ENCODE measurements around the gene ACSM2A. TPM values are rescaled to one million over a fixed set of nuclear protein-coding genes. Genes with fewer than 3 reads are reported as not detected.
"Not testable (repeated sequence)": the region's sequence is repeated elsewhere in the genome, so short reads cannot be mapped to it uniquely, and the experiment has no call there.

The ACSM2A gene
- total and polyA plus RNA-seq, 2 of the 4 experiments (the other 2 are of a cell fraction), result not detected

GRCh38 chr16:20532284-20532792 lies 81.0 kb downstream of the ACSM2A start:
- ATAC-seq (ENCODE audit: low read depth); H3K18ac ChIP-seq (ENCODE audit: low read depth, low read length); H3K23ac ChIP-seq (ENCODE audit: low read depth, low read length); BruUV-seq (replicated peaks); H3K4me2 ChIP-seq (ENCODE audit: low read depth, low read length); H3K79me1 ChIP-seq (ENCODE audit: low read depth in 1 of 2, low read length in 2 of 2); H3K4ac ChIP-seq (ENCODE audit: low read depth, low read length); H3K27me3 ChIP-seq (ENCODE audit: control insufficient read depth, insufficient read depth, low read length); H3K27ac ChIP-seq (ENCODE audit: insufficient read depth, low read length); H2BK5ac ChIP-seq (ENCODE audit: low read depth, low read length, poor library complexity, severe bottlenecking); H3K36me3 ChIP-seq (ENCODE audit: control insufficient read depth, insufficient read depth, low read length); H3K14ac ChIP-seq (replicated peaks; ENCODE audit: low read depth, low read length); H2AK9ac ChIP-seq (replicated peaks; ENCODE audit: low read depth, low read length, poor library complexity); H2BK15ac ChIP-seq (ENCODE audit: low read depth, low read length); H2AFZ ChIP-seq (replicated peaks; ENCODE audit: low read length, poor library complexity); DNase-seq; H4K20me1 ChIP-seq (ENCODE audit: insufficient read depth, low read length); dilution Hi-C loops (cut with HindIII; ENCODE audit: low sequenced_read_pairs, unreplicated experiment); H3K4me1 ChIP-seq (ENCODE audit: control insufficient read depth, insufficient read depth, low read length); H2AK5ac ChIP-seq (ENCODE audit: low read depth, low read length); H2BK120ac ChIP-seq (ENCODE audit: low read depth, low read length); H4K5ac ChIP-seq (ENCODE audit: low read depth, low read length); H4K91ac ChIP-seq (ENCODE audit: insufficient read depth, low read depth, low read length); CTCF ChIA-PET; H4K8ac ChIP-seq (ENCODE audit: low read depth in 2 of 2, low read length in 2 of 2); in situ Hi-C loops (cut with MboI; ENCODE audit: low sequenced_read_pairs); POLR2A ChIA-PET (ENCODE audit: unreplicated experiment); H2BK20ac ChIP-seq (ENCODE audit: low read depth, low read length); H3K9ac ChIP-seq (ENCODE audit: low read depth, low read length); H3K56ac ChIP-seq (ENCODE audit: extremely low read depth, insufficient read depth, low read length); intact Hi-C loops (cut with micrococcal nuclease); H3K9me3 ChIP-seq (ENCODE audit: control insufficient read depth, insufficient read depth, low read length); H3K4me3 ChIP-seq (ENCODE audit: insufficient read depth, low read depth, low read length); H3K9me1 ChIP-seq (ENCODE audit: insufficient read depth, low read length): not testable (repeated sequence)
- WGBS, 2 experiments (ENCODE audit: extremely low coverage in 2 of 2, insufficient read length in 1 of 2), result no CpG with 5 or more reads among the region's 3 CpGs

GRCh38 chr16:20536669-20537068 lies 85.3 kb downstream of the ACSM2A start:
- BruUV-seq (replicated peaks); H4K8ac ChIP-seq (ENCODE audit: low read depth in 2 of 2, low read length in 2 of 2); H3K9me3 ChIP-seq (ENCODE audit: control insufficient read depth, insufficient read depth, low read length); ATAC-seq (ENCODE audit: low read depth); H3K9ac ChIP-seq (ENCODE audit: low read depth, low read length); H4K5ac ChIP-seq (ENCODE audit: low read depth, low read length); H2AFZ ChIP-seq (replicated peaks; ENCODE audit: low read length, poor library complexity); H2BK120ac ChIP-seq (ENCODE audit: low read depth, low read length); H2AK9ac ChIP-seq (replicated peaks; ENCODE audit: low read depth, low read length, poor library complexity); H3K4ac ChIP-seq (ENCODE audit: low read depth, low read length); H3K56ac ChIP-seq (ENCODE audit: extremely low read depth, insufficient read depth, low read length); POLR2A ChIA-PET (ENCODE audit: unreplicated experiment); intact Hi-C loops (cut with micrococcal nuclease); H2BK20ac ChIP-seq (ENCODE audit: low read depth, low read length); CTCF ChIA-PET; H3K14ac ChIP-seq (replicated peaks; ENCODE audit: low read depth, low read length); H3K36me3 ChIP-seq (ENCODE audit: control insufficient read depth, insufficient read depth, low read length); H4K20me1 ChIP-seq (ENCODE audit: insufficient read depth, low read length); H2BK15ac ChIP-seq (ENCODE audit: low read depth, low read length); H3K18ac ChIP-seq (ENCODE audit: low read depth, low read length); H3K79me1 ChIP-seq (ENCODE audit: low read depth in 1 of 2, low read length in 2 of 2); H2BK5ac ChIP-seq (ENCODE audit: low read depth, low read length, poor library complexity, severe bottlenecking); H3K27me3 ChIP-seq (ENCODE audit: control insufficient read depth, insufficient read depth, low read length); H3K4me2 ChIP-seq (ENCODE audit: low read depth, low read length); DNase-seq; in situ Hi-C loops (cut with MboI; ENCODE audit: low sequenced_read_pairs); H3K27ac ChIP-seq (ENCODE audit: insufficient read depth, low read length); H3K23ac ChIP-seq (ENCODE audit: low read depth, low read length); H4K91ac ChIP-seq (ENCODE audit: insufficient read depth, low read depth, low read length); dilution Hi-C loops (cut with HindIII; ENCODE audit: low sequenced_read_pairs, unreplicated experiment); H3K4me3 ChIP-seq (ENCODE audit: insufficient read depth, low read depth, low read length); H3K9me1 ChIP-seq (ENCODE audit: insufficient read depth, low read length); H3K4me1 ChIP-seq (ENCODE audit: control insufficient read depth, insufficient read depth, low read length); H2AK5ac ChIP-seq (ENCODE audit: low read depth, low read length): not testable (repeated sequence)
- no CpG with 5 or more reads among the region's 1 CpG for WGBS, 2 experiments (ENCODE audit: extremely low coverage in 2 of 2, insufficient read length in 1 of 2)
